GF-D8 (cell line): ENCODE measurements around the gene SLC47A2.
"Not testable (repeated sequence)": the region's sequence is repeated elsewhere in the genome, so short reads cannot be mapped to it uniquely, and the experiment has no call there.

Experiments
- DNase-seq: peaks from one replicate; lab custom pipeline; 2025; lab: John Stamatoyannopoulos, UW

The SLC47A2 gene, protein sequence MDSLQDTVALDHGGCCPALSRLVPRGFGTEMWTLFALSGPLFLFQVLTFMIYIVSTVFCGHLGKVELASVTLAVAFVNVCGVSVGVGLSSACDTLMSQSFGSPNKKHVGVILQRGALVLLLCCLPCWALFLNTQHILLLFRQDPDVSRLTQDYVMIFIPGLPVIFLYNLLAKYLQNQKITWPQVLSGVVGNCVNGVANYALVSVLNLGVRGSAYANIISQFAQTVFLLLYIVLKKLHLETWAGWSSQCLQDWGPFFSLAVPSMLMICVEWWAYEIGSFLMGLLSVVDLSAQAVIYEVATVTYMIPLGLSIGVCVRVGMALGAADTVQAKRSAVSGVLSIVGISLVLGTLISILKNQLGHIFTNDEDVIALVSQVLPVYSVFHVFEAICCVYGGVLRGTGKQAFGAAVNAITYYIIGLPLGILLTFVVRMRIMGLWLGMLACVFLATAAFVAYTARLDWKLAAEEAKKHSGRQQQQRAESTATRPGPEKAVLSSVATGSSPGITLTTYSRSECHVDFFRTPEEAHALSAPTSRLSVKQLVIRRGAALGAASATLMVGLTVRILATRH

DNA sequence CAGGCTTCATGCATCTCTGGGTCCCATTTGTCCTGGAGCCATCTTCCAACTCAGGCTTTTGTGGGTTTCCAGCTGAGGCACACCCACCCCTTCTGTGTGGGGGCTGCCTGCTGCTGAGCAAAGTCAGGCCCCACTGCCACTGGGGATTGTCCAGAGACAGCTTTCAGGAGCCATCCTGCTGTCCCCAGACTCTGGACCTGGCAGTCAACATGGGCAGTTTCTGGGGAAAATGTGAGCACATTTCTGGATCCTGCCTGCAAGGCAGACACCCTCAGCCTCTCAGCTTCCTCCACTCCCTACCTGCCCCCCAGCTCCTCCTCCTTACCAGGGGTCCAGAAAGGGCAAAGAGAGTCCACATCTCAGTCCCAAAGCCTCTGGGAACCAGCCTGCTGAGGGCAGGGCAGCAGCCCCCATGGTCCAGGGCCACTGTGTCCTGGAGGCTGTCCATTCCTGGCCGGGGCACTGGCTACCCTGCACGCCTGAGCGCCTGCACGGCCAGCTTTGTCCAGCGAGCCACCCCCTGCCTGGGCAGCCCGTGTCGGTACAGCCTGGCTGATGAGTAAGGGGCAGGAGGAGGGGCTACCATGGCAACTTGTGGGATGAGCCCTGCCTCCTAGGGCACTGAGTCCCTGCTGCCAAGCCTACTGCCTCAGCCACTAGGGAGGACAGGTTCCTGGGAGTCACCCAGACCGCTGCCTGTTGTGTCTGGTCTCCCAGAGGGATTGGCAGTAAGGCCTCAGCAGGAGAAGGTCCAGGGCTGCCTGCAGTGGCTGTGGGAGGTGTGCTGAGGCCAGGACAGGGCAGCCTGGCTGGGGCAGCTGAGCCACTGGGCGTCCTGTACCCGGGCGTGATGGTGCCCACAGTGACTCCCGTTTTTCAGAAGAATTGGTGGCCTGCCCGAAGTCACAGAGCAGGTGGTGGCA lies at the start of gene SLC47A2:
Gene SLC47A2 (minus strand): TSS at position 477 of the 923 bp plus-strand sequence. CDS start 29 bp downstream, at position 448.
- DNase-seq = no peak

DNA sequence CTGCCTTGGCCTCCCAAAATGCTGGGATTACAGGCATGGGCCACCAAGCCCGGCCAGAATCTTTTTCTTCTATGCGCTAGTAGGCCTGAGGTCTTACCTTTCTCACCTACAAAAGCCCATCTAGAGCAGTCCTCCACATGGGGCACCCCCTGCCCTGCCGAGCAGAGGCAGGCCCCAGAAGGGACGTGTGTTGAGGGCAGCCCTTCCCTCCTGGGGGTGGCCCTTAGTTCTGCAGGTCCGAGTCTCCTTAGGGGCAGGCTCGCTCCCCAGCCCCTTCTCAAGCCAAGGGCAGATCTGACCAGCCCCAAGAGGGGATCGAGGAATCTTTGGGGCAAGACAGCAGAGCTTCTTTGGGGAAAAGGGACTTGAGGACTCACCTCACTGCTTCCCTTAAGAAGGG lies 49.6 kb upstream of the SLC47A2 start:
- DNase-seq = no peak

DNA sequence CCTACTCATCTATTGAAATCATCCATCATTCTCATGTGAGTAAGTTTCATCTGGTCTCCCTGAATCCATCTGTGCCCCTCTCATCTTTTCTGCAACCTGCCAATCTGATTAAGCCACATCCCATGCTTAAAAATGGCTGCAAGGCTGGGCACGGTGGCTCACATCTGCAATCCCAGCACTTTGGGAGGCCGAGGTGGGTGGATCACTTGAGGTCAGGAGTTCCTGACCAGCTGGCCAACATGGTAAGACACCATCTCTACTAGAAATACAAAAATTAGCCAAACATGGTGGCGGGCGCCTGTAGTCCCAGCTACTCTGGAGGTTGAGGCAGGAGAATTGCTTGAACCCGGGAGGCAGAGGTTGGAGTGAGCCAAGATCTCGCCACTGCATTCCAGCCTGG lies 47.6 kb upstream of the SLC47A2 start:
- not testable (repeated sequence) for DNase-seq

DNA sequence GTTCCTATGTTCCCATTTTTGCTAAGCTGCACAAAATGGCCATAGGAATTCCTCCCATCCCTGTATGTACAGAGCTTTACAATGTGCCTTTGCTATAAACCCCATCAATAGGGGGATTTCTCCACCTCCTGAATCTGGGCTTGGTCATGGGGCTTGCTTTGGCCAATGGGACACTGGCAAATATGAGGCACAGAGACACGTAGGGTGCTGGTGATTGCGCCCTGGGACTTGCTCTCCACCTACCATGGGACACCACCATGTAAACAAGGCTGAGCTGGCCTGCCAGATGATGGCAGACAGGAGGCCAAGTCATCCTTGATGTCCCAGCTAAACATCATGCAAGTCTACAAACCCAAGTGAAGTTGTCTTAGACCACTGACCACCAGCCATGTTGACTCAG lies 47.0 kb upstream of the SLC47A2 start:
- no peak for DNase-seq

DNA sequence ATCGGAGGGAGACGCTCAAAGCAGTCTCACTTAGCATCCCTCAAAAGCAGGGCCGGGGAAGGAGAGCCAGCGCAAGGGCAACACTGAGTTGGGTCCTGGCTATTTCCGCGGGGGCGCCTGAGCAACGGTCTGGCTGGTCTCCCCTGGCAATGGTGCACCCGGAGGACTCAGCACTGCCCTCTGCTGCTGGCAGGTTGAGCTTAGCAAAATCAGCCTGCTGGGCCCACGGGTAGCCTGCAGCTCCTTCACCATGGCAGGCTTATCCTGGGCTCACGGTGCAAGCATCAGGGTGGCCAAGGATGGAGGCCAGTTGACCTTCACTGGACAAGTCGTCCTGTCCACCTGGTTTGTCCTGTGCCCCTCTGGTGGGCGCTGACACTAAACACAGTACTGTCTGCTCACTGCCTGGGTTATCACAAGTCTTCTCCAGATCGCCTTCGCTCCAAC lies 46.2 kb upstream of the SLC47A2 start:
- DNase-seq = no peak

DNA sequence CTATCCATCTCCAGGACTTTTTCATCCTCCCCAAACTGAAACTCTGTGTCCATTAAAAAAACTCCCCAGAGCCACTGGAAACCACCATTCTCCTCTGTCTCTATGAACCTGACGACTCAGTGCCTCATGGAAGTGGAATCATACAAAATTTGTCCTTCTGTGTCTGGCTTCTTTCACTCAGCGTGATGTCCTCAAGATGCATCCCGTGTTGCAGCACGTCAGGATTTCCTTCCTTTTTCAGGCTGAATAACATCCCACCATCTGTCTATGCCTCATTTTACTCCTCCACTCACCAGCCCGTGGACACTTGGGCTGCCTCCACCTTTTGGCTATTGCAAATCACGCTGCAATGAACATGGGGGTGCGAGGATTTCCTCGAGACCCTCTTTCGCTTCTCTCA lies 44.4 kb upstream of the SLC47A2 start:
- DNase-seq = no peak

DNA sequence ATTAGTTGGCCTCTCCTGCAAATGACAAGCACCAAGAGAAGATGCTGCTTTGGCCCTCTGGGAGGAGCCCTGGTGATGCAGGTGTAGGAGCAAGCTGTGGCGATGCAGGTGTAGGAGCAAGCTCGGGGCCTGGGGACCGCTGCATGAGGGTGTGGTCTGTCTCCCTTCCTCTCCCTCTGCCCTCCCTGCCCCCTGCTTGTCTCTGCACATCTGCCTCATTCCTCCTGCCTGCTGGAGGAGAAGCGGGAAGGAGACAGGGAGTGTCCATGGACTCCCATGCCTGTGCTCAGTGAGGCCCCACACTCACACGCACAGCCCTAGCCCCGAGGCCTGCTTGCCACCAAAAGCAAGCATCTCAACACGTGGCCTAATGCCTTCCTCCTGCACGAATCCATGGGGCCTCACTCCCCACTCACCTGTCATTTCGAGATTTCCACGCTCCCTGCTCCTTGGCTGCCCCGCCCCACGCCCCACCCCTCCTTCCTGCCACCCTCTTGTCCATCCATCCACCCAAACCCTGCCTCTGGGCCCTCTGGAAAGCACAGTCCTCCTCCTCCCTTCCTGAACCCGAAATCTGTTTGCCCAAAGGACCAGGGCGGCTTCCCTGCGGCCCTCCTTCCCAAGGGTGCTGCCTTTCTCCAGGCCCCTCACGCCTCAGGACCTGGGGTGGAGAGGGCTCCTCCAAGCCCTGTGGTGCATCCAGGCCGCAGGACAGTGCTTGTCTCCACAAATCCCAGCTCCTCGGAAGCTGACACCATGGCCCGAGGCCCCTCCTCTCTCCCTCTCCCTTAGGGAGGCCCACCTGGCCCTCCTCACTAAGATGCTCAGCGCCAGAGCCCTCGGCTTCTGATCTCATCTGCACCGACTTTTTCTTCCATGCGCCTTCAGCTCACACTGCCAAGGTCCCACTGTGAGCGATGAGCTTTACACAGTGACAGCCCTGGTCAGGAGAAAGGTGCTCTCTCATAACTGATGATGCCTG lies 43.5 kb upstream of the SLC47A2 start:
- DNase-seq = no peak

DNA sequence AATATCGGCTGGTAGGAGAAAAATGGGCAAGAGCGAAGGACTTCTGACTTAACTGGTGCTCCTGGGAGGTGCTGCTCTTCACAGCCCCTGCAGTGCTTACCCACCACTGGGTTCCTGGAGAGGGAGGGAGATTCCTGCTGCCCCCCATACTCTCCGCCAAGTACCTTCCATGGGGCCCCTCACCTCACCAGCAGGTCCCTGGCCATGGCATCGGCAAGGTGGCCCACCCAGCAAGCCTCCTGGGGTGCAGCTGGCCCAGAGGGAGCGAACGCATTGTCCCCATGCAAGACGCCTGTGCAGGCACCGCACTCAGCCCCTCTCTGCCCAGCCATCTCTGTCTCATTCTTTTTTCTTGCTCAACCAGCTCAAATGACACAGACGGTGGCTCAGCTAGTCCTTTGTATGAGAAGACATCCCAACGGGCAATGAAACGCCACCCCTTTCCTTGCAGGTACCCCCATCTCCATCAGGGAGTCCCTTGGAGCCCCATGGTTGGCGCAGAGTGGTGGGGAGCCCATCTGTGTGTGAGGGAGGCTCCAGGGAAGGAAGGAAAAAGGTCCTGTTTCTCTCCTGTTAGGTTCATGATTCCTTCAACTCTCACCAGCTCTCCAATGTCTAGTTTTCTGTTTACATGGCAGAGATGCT lies 41.3 kb upstream of the SLC47A2 start:
- no peak for DNase-seq

DNA sequence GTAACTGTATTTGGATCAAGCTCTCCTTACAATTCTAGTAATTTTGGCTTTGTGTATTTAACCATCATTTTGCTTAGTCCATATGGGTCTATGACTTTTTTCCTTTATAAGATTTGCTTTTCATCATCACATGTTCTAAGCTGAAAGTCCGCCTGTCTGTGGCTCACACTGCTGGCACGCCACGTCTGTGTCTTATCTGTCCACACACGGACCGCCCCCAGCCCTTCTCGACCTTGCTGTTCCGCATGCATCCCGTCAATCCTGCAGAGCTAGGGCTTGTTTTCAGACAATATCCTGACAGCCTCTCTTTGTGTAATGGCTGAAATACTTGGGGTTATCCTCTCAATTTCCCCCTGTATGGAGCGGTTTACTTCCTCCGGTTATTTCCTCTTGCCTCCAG lies 40.2 kb upstream of the SLC47A2 start:
- DNase-seq = no peak

DNA sequence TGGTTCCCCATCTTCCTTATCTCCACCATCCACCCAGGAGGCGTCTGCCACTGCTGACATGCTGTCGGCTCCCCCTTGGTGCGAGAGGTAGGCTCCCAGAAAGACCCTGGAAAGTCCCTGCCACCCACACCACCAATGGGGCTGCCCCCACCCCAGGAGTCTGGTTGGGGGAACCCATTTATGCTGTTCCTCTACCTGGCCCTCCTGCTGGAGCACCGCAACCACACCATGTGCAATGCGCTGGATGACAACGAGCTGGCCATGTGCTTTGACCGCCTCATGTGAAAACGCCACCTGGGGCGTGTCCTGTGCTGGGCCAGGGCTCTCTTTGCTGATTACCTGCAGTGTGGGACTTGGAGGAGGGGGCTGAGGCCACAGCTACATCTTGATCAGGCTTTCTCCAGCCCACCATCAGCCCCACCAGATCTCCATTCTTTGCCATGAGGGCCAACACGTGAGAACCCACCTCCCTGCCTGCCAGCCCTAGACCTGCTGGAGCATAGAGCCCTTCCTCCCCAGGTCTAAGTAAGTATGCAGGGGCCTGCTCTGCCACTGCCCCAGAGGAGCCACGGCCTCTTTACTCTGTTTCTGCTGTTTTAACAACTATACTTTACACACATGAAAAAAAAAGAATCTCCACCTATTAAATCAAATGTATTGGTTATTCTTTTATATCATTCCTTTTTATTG lies 39.6 kb upstream of the SLC47A2 start:
- DNase-seq = no peak

DNA sequence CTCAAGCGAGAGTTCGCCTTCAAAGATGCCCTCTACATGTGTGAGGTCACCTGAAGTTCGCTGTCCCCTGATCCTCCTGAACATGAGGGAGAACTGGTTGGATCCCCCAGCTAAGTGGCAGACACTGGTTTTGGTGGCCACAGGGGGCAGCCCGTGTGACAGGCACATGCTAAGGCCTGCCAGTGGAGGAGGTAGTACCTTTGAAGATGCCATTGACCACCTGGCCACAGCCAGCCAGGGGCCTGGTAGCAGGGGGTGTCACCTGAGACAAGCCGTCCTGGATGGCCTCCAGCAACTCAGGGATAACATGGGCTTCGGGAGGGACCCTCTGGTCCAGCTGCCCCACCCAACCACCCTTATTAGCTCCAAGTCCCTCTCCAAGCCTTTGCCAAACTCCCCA lies 39.0 kb upstream of the SLC47A2 start:
- DNase-seq = no peak

DNA sequence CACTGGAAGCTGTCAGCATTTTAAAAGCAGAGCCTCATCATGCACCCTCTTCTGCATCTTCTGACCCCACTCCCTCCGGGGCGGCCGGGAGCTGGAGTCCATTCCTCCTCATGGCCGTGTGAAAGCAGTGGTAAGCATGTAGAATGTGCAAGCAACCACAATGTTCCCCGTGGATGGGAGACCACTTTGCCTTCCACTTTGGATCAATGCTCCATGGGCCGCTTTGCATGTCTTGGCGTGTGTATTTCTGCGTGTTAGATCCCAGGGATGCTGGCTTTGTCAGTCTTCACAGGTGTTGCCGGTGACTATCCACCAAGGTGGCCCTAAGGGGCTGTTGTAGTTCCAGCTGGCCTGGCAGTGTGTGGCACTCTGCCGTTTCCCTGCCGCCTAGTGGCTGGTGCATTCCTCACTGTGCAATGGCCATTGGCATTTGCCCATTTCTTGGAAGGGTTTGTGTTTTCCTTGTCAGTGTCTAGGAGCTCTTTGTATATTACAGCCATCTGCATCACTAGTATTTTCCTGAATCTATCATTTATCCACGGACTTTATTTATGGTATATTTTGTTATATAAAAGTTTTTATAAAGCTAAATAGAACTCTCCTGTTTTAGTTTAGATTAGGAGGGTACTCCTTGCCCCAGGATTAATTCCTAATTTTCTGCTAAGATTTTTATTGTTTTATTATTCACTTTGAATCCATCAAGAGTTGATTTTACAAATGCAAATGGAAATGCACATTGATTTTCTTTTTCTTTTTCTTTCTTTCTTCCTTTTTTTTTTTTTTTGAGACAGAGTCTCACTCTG lies 37.5 kb upstream of the SLC47A2 start:
- DNase-seq = no peak

DNA sequence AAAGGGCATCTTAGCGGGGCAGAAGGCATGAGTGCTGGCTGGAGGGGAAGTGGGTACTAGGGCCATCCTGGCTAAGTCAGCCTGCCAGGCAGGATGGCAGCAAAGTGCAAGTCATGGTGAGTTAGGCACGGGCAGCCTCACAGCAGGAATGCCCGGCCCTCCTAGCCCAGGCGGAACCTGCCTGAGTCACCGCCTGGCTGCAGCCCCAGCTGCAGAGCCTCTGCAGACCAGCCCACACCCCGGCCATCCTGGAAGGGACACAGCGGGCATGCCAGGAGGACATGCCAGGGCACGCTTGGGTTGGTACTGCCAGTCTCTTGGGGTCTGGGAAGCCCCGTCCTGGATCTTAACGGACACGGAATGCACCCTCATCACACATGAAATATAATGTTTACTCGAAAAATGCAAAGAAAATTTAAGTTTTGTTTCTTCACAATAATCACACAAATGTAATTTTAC lies 36.7 kb upstream of the SLC47A2 start:
- no peak for DNase-seq

DNA sequence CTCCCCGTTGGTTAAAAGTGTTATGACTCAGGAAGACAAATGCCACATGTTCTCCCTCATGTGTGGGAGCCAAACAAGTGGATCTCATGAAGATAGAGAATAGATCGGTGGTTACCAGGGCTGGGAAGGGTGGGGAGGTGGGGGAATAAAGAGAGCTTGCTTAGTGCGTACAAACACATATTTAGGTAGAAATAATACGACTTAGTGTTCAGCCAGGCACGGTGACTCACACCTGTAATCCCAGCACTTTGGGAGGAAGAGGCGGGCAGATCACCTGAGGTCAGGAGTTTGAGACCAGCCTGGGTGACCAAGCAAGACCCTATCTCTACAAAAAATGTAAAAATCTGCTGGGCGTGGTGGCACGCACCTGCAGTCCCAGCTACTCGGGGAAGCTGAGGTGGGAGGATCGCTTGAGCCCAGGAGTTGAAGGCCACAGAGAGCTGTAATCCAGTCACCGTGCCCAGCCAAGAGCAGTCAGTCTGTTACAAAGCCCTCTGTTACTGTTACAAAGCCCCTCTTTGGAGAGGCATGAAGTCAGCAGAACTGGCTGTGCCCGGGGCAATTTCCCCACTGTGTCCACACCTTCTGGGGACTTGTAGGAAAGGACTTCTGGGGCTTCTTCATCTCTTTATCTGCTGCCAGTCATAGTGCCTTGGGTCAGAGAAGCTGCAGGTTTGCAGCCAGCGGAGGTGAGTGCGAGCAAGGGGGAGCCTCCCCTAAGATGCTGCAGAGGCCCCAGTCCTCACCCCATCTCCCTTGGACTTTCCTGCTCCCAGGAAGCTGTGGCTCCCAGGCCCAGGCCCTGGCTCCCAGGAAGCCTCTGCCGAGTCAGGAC lies 36.0 kb upstream of the SLC47A2 start:
- DNase-seq = no peak

DNA sequence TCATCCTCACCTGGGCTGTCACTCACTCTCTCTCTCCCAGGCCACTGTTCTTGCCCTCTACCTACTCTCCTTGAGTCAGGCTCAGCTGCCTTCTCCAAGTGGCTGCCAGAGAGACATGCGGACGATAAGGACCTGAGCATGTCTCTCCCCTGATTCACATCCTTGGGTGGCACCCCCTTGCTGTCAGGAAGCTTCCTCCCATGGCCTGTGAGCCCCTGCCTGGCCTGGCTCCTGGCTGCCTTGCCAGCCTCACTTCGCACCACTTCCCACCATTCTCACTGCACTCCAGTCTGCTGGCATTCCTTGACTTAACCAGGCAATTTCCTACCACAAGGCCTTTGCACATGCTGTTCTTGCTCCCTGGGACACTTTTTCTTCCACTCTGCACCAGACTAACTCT lies 34.5 kb upstream of the SLC47A2 start:
- no peak for DNase-seq

DNA sequence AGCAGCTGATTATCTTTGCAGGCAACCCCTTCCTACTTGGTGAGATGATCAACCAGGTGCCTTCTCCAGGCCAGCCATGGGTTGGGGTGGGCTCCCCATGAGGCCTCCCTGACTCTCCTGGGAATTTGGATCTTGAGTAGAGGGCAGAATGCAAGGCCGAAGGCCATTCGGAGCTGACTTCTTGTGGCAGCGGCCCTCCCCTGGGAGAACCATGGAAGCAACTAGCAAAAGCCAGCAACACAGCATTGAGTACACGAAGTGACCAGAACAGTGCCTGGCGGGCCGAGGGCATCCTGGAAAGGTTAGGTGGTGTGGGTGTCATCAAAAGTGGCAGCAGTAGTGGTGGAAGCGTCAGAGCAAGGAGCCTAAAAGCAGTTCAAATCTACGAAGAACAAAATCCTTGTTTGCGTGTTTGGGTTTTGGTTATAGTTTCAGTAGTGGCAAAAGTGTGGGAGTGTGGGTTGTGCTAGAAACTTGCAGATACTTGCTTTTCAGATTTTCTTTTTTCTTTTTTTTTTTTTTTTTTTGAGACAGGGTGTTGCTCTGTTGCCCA lies 33.7 kb upstream of the SLC47A2 start:
- no peak for DNase-seq

DNA sequence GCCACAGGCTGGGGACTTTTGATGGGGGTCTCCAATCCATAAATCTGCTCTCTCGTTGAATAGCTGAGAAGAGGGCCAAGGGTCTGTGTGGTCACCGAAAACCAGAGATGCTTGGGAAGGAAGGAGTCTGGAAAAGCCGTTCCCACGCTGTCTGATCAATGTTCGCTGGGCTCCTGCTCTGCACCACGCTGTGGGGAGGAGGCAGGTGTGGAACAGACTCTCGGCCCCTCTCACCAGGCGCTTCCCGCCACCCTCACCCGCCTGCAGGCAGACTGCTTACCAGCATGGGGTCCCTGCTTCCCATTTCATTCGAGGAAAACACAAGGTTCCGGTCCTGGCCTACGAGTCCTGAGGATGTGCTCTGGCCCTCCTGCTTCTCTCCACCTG lies 32.4 kb upstream of the SLC47A2 start:
- no peak for DNase-seq
